ENCODE results near the gene AP3B1. TPM values are rescaled to one million over a fixed set of nuclear protein-coding genes. Genes with fewer than 3 reads are reported as not detected.
A peak's percentile ranks its signal among the peaks of the same experiment; 100 is the strongest.

Gene AP3B1
- total and polyA plus RNA-seq, 4 donors, result 26.4 to 50.4 (median 33.3) TPM

DNA sequence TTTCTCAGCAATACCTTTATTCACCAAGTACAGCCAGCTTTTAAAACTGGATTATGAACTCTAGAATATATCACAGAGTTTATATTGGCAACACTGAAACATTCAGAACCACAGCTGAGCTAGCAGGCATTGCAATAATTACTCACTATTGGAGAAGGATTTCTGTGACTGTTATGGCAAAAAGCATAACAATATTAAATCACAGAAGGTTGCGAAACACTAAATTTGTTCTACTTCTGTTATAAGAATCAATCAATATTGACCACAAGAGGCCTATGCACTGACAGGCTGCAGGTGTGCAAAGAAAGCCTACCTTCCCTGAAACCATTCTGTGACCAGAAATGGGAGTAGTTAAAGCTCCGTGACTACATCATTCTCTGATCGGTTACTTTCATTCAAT is 59.2 kb downstream of the AP3B1 start:
- peak in 1 of 3 donors; percentile 17 for DNase-seq
- 96 to 97% methylated on average over 3 of the region's 3 CpGs for WGBS, 2 donors
- Histone ChIP-seq H3K27me3 (ENCODE audit: control insufficient read depth in 3 of 3, insufficient read depth in 3 of 3, low read length in 2 of 3) (no peaks in the 10 kb centered on the region), H3K9me3 (ENCODE audit: control insufficient read depth in 4 of 4, insufficient read depth in 3 of 4, low read length in 3 of 4) (no peaks in the 10 kb centered on the region), H3K4me1 (ENCODE audit: control insufficient read depth in 5 of 5, insufficient read depth in 5 of 5, low read length in 5 of 5) (no peaks in the 10 kb centered on the region), H3K27ac (ENCODE audit: low read depth in 1 of 2, low read length in 1 of 2) (no peak overlapping the region), H3K36me3 (ENCODE audit: control insufficient read depth in 4 of 4, insufficient read depth in 4 of 4, low read length in 4 of 4) (peaks cover 0 to 1% (median 0%) of the 10 kb centered on the region in 4 donors), H3K9ac (ENCODE audit: insufficient read depth in 1 of 2, low read length in 2 of 2) (no peak overlapping the region), H3K4me3 (no peak overlapping the region)
- ATAC-seq (ENCODE audit: insufficient read depth, low FRiP score), result no peak
- TF ChIP-seq, protein P1, sequence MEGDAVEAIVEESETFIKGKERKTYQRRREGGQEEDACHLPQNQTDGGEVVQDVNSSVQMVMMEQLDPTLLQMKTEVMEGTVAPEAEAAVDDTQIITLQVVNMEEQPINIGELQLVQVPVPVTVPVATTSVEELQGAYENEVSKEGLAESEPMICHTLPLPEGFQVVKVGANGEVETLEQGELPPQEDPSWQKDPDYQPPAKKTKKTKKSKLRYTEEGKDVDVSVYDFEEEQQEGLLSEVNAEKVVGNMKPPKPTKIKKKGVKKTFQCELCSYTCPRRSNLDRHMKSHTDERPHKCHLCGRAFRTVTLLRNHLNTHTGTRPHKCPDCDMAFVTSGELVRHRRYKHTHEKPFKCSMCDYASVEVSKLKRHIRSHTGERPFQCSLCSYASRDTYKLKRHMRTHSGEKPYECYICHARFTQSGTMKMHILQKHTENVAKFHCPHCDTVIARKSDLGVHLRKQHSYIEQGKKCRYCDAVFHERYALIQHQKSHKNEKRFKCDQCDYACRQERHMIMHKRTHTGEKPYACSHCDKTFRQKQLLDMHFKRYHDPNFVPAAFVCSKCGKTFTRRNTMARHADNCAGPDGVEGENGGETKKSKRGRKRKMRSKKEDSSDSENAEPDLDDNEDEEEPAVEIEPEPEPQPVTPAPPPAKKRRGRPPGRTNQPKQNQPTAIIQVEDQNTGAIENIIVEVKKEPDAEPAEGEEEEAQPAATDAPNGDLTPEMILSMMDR (IDR thresholded peaks at IDR 0.05; ENCODE audit: control extremely low read depth, extremely low read depth), result no peak

DNA sequence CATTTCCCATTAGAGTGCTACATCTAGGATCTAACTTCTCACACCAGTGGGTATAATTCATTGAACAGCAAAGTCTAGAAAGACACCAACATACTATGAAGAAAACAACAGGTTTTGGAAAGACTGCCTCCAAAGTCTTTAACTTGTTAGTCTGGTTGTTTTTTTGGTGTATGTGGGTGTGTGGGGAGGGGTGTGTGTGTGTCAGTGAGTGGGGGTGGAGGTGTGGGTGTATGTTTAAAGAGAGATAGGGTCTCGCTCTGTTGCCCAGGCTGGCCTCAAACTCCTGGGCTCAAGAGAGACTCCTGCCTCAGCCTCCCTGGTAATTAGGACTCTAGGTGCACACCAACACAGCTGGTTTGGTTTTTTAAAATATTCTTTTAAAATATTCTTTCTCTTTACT is 59.7 kb downstream of the AP3B1 start:
- no peaks in the 10 kb centered on the region for H3K36me3 ChIP-seq (ENCODE audit: control insufficient read depth in 4 of 4, insufficient read depth in 4 of 4, low read length in 4 of 4)
- H3K27ac ChIP-seq (ENCODE audit: low read depth in 1 of 2, low read length in 1 of 2), result no peak overlapping the region
- no peak overlapping the region for H3K9ac ChIP-seq (ENCODE audit: insufficient read depth in 1 of 2, low read length in 2 of 2)
- H3K9me3 ChIP-seq (ENCODE audit: control insufficient read depth in 4 of 4, insufficient read depth in 3 of 4, low read length in 3 of 4), result no peaks in the 10 kb centered on the region
- no peaks in the 10 kb centered on the region for H3K27me3 ChIP-seq (ENCODE audit: control insufficient read depth in 3 of 3, insufficient read depth in 3 of 3, low read length in 2 of 3)
- WGBS, 2 donors, result 97 to 100% methylated on average over 1 of the region's 1 CpG
- H3K4me1 ChIP-seq (ENCODE audit: control insufficient read depth in 5 of 5, insufficient read depth in 5 of 5, low read length in 5 of 5), result no peaks in the 10 kb centered on the region
- ATAC-seq (ENCODE audit: insufficient read depth, low FRiP score), result no peak
- TF ChIP-seq, protein P1 (IDR thresholded peaks at IDR 0.05; ENCODE audit: control extremely low read depth, extremely low read depth), result no peak
- DNase-seq, result no peak
- no peak overlapping the region for H3K4me3 ChIP-seq

DNA sequence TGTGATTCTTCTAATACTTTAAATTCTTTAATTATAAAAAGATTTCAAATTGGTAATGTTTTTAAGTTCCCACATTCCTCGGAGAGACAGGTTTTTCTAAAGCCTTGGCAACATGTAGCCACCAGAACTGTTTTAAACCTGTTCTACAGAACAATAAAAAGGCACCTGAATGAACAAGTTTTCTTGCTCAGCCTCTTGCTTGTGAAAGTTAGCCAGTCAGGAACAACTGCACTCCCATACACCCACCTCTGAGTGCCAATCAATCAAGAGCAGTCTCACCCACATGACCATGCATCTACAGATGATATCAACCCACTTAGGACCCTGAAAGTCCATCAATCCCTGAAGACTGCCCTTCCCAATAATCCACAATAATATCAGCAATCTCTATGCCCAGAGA is 62.3 kb downstream of the AP3B1 start:
- TF ChIP-seq, protein P1 (IDR thresholded peaks at IDR 0.05; ENCODE audit: control extremely low read depth, extremely low read depth), result no peak
- Histone ChIP-seq H3K4me3 (no peak overlapping the region), H3K9me3 (ENCODE audit: control insufficient read depth in 4 of 4, insufficient read depth in 3 of 4, low read length in 3 of 4) (no peaks in the 10 kb centered on the region), H3K4me1 (ENCODE audit: control insufficient read depth in 5 of 5, insufficient read depth in 5 of 5, low read length in 5 of 5) (no peaks in the 10 kb centered on the region), H3K27ac (ENCODE audit: low read depth in 1 of 2, low read length in 1 of 2) (no peak overlapping the region), H3K36me3 (ENCODE audit: control insufficient read depth in 4 of 4, insufficient read depth in 4 of 4, low read length in 4 of 4) (no peaks in the 10 kb centered on the region), H3K27me3 (ENCODE audit: control insufficient read depth in 3 of 3, insufficient read depth in 3 of 3, low read length in 2 of 3) (no peaks in the 10 kb centered on the region), H3K9ac (ENCODE audit: insufficient read depth in 1 of 2, low read length in 2 of 2) (no peak overlapping the region)
- DNase-seq (no peak), ATAC-seq (ENCODE audit: insufficient read depth, low FRiP score) (no peak)
- 90 to 92% methylated on average over 1 of the region's 1 CpG for WGBS, 2 donors

GRCh38 chr5:78224358-78224757 is 70.1 kb downstream of the AP3B1 start:
- Histone ChIP-seq H3K36me3 (ENCODE audit: control insufficient read depth in 4 of 4, insufficient read depth in 4 of 4, low read length in 4 of 4) (peaks cover 4 to 17% (median 13%) of the 10 kb centered on the region in 4 donors), H3K9me3 (ENCODE audit: control insufficient read depth in 4 of 4, insufficient read depth in 3 of 4, low read length in 3 of 4) (peaks cover 0 to 8% (median 4%) of the 10 kb centered on the region in 4 donors), H3K9ac (ENCODE audit: insufficient read depth in 1 of 2, low read length in 2 of 2) (no peak overlapping the region), H3K27me3 (ENCODE audit: control insufficient read depth in 3 of 3, insufficient read depth in 3 of 3, low read length in 2 of 3) (no peaks in the 10 kb centered on the region), H3K4me3 (no peak overlapping the region), H3K4me1 (ENCODE audit: control insufficient read depth in 5 of 5, insufficient read depth in 5 of 5, low read length in 5 of 5) (no peaks in the 10 kb centered on the region), H3K27ac (ENCODE audit: low read depth in 1 of 2, low read length in 1 of 2) (no peak overlapping the region)
- ATAC-seq (ENCODE audit: insufficient read depth, low FRiP score) (no peak), DNase-seq (no peak)
- TF ChIP-seq, protein P1 (IDR thresholded peaks at IDR 0.05; ENCODE audit: control extremely low read depth, extremely low read depth), result no peak
